IMR-90 (cell line): Measurements from ENCODE around the gene FCHSD2.

Source experiments
- BHLHE40 ChIP-seq: fragments of 150-350 bp; IDR thresholded peaks from 2 replicates; pipeline ENCODE4 v1.6.1; 2016; ENCODE audit warnings: mild to moderate bottlenecking, low read depth, low read length
- CEBPB ChIP-seq: IDR thresholded peaks from 2 replicates; pipeline ENCODE4 v1.6.1; 2012; ENCODE audit warnings: low read depth, low read length, improper control_type of control experiment
- CHD1 ChIP-seq: IDR thresholded peaks from 2 replicates; pipeline ENCODE4 v1.6.1; 2012; ENCODE audit warnings: low read depth, low read length, improper control_type of control experiment
- FOS ChIP-seq: fragments of 150-350 bp; IDR thresholded peaks from 2 replicates; pipeline ENCODE4 v1.6.1; 2016; ENCODE audit warnings: low read depth, low read length
- MAFK ChIP-seq: IDR thresholded peaks from 2 replicates; pipeline ENCODE4 v1.6.1; 2012; ENCODE audit warnings: low read depth, low read length, improper control_type of control experiment
- MAZ ChIP-seq: IDR thresholded peaks from 2 replicates; pipeline ENCODE4 v1.6.1; 2012; ENCODE audit warnings: low read depth, mild to moderate bottlenecking, low read length, improper control_type of control experiment, moderate library complexity, borderline replicate concordance
- MXI1 ChIP-seq: IDR thresholded peaks from 2 replicates; pipeline ENCODE4 v1.6.1; 2012; ENCODE audit warnings: low read depth, mild to moderate bottlenecking, low read length, moderate library complexity, borderline replicate concordance
- POLR2A ChIP-seq: IDR thresholded peaks from 2 replicates; pipeline ENCODE4 v1.6.1; 2012; ENCODE audit warnings: mild to moderate bottlenecking, low read depth, low read length
- RFX5 ChIP-seq: IDR thresholded peaks from 2 replicates; pipeline ENCODE4 v1.8.0; 2012; ENCODE audit warnings: low read depth, mild to moderate bottlenecking, low read length, moderate library complexity
- SMC3 ChIP-seq: fragments of 150-350 bp; IDR thresholded peaks from 2 replicates; pipeline ENCODE4 v1.6.1; 2016; ENCODE audit warnings: low read depth, mild to moderate bottlenecking, antibody characterized with exemption, low read length, moderate library complexity
- TF ChIP-seq, protein P1 (sequence below): fragments of 150-350 bp; IDR thresholded peaks from 2 replicates; pipeline ENCODE4 v1.6.1; 2017; ENCODE audit warnings: mild to moderate bottlenecking, antibody characterized with exemption, low read length, low read depth
- TF ChIP-seq, protein P2 (sequence below): conservative IDR thresholded peaks from 2 replicates; pipeline ENCODE4 v1.5.1; 2012; ENCODE audit warnings: mild to moderate bottlenecking, low read depth, low read length, improper control_type of control experiment
- TF ChIP-seq, protein P3 (sequence below): fragments of 150-350 bp; IDR thresholded peaks from 2 replicates; pipeline ENCODE4 v1.6.1; 2016; ENCODE audit warnings: low read depth, mild to moderate bottlenecking, low read length, moderate library complexity, borderline replicate concordance

DNA sequence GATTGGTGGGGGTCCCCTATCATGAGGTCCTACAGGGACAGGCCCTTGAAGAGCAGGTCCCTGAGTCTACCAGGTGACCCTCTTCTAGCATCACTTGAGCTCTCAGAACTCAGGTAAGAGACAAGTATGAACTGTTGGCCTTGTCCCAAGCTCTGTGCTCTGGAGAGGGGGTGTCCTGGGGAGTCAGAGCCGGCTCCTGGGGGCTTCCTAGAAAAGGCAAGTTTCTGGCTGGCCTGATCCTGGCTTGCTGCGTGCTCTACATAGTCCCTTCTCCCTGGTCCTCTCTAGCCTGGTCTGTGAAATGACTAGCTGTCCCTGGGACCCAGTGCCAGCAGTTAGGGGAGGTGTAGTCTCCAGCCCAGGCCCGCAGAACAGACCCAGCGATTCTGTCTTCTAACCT, 316.5 kb downstream of the FCHSD2 start:
- TF ChIP-seq POLR2A = no peak
- TF ChIP-seq, protein P1, sequence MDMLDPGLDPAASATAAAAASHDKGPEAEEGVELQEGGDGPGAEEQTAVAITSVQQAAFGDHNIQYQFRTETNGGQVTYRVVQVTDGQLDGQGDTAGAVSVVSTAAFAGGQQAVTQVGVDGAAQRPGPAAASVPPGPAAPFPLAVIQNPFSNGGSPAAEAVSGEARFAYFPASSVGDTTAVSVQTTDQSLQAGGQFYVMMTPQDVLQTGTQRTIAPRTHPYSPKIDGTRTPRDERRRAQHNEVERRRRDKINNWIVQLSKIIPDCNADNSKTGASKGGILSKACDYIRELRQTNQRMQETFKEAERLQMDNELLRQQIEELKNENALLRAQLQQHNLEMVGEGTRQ = no peak
- TF ChIP-seq, protein P2, sequence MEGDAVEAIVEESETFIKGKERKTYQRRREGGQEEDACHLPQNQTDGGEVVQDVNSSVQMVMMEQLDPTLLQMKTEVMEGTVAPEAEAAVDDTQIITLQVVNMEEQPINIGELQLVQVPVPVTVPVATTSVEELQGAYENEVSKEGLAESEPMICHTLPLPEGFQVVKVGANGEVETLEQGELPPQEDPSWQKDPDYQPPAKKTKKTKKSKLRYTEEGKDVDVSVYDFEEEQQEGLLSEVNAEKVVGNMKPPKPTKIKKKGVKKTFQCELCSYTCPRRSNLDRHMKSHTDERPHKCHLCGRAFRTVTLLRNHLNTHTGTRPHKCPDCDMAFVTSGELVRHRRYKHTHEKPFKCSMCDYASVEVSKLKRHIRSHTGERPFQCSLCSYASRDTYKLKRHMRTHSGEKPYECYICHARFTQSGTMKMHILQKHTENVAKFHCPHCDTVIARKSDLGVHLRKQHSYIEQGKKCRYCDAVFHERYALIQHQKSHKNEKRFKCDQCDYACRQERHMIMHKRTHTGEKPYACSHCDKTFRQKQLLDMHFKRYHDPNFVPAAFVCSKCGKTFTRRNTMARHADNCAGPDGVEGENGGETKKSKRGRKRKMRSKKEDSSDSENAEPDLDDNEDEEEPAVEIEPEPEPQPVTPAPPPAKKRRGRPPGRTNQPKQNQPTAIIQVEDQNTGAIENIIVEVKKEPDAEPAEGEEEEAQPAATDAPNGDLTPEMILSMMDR = no peak
- TF ChIP-seq MAZ = no peak
- TF ChIP-seq FOS = no peak
- TF ChIP-seq RFX5 = no peak
- no peak for TF ChIP-seq CEBPB
- TF ChIP-seq SMC3 = no peak
- TF ChIP-seq, protein P3, sequence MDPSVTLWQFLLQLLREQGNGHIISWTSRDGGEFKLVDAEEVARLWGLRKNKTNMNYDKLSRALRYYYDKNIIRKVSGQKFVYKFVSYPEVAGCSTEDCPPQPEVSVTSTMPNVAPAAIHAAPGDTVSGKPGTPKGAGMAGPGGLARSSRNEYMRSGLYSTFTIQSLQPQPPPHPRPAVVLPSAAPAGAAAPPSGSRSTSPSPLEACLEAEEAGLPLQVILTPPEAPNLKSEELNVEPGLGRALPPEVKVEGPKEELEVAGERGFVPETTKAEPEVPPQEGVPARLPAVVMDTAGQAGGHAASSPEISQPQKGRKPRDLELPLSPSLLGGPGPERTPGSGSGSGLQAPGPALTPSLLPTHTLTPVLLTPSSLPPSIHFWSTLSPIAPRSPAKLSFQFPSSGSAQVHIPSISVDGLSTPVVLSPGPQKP = no peak
- TF ChIP-seq BHLHE40 = no peak
- no peak for TF ChIP-seq MXI1
- no peak for TF ChIP-seq MAFK
- TF ChIP-seq CHD1 = no peak
